Kidney (tissue), 14 donors: ENCODE measurements around the gene CHDH. TPM values are rescaled to one million over a fixed set of nuclear protein-coding genes. Genes with fewer than 3 reads are reported as not detected.

ENCODE experiments used
- DNase-seq, 5 donors: peaks; one replicate each; pipeline ENCODE4 v3.0.0-alpha.2; 2013 to 2020
- FAIRE-seq: peaks from 2 replicates; lab custom pipeline; 2012; peaks lifted over from hg19 to GRCh38; lab: Jason Lieb, UNC
- H3K27ac ChIP-seq, 2 donors: one replicate each; pipeline ENCODE4 v1.7.0; 2013; ENCODE audit warnings: low read depth in 2 of 2, low read length in 2 of 2, inconsistent platforms in 1 of 2
- H3K27me3 ChIP-seq: one replicate; pipeline ENCODE4 v1.7.1; 2013; ENCODE audit warnings: low read length, inconsistent platforms; ENCODE audit not compliant: control insufficient read depth, insufficient read depth
- H3K36me3 ChIP-seq, 3 donors: one replicate each; pipeline versions ENCODE4 v1.7.0 to v1.7.1; 2013; ENCODE audit warnings: low read length in 3 of 3, control low read depth in 1 of 3, inconsistent platforms in 1 of 3; ENCODE audit not compliant: insufficient read depth in 3 of 3, control insufficient read depth in 2 of 3
- H3K4me1 ChIP-seq, 3 donors: one replicate each; pipeline versions ENCODE4 v1.7.0 to v1.7.1; 2013; ENCODE audit warnings: low read length in 3 of 3, inconsistent platforms in 1 of 3, low read depth in 1 of 3; ENCODE audit not compliant: control insufficient read depth in 2 of 3, insufficient read depth in 2 of 3
- H3K4me3 ChIP-seq, 3 donors: one replicate each; pipeline versions ENCODE4 v1.7.0 to v1.8.1; 2013; ENCODE audit warnings: low read length in 3 of 3, control low read depth in 1 of 3, inconsistent platforms in 1 of 3
- H3K9ac ChIP-seq, 3 donors: one replicate each; pipeline versions ENCODE4 v1.7.0 to v1.7.1; 2013; ENCODE audit warnings: low read length in 3 of 3, control low read depth in 1 of 3, inconsistent platforms in 1 of 3
- H3K9me3 ChIP-seq, 3 donors: one replicate each; pipeline versions ENCODE4 v1.7.0 to v1.7.1; 2013; ENCODE audit warnings: low read length in 3 of 3, control low read depth in 1 of 3, inconsistent platforms in 1 of 3; ENCODE audit not compliant: control insufficient read depth in 2 of 3, insufficient read depth in 1 of 3
- intact Hi-C: fragments of 100-400 bp; cut with DNase I; formaldehyde crosslinking; loops from one replicate; pipeline ENCODE4 v1.11.1; 2022
- polyA plus RNA-seq: library from polyadenylated mRNA; stranded (reverse); fragments of 350-450 nt; fragmentation: Illumina TruSeq; extraction: RNeasy Lipid Tissue Mini Kit (QIAGEN cat#74804); gene quantifications from one replicate; pipeline ENCODE4 v1.2.3, GENCODE V29; 2014; ENCODE audit warnings: low read depth, low replicate concordance; ENCODE audit not compliant: insufficient read depth
- total RNA-seq: library from RNA; stranded (reverse); fragmentation: NEBNext Ultra II Directional; extraction: Animal tissue kit (Norgen Biotek cat#: 25700); gene quantifications from one replicate; pipeline ENCODE4 v1.2.1, GENCODE V29; 2021
- TF ChIP-seq, protein P1 (sequence below): IDR thresholded peaks from 3 replicates; pipeline ENCODE4 v1.5.1; 2012; ENCODE audit warnings: mild to moderate bottlenecking, moderate library complexity, borderline replicate concordance; ENCODE audit not compliant: insufficient read depth; ENCODE audit errors: extremely low read depth
- donor health status: control.
- donor health status: control.
- donor health status: control.
- donor health status: control.
- donor health status: control.
- donor health status: DM: yes; HTN: yes; CAD: no.
- donor health status: Normal renal cell carcinoma (clear cell type).

The CHDH gene
- total and polyA plus RNA-seq, 2 donors from 2014 or later = 26.5 to 33.4 TPM

DNA sequence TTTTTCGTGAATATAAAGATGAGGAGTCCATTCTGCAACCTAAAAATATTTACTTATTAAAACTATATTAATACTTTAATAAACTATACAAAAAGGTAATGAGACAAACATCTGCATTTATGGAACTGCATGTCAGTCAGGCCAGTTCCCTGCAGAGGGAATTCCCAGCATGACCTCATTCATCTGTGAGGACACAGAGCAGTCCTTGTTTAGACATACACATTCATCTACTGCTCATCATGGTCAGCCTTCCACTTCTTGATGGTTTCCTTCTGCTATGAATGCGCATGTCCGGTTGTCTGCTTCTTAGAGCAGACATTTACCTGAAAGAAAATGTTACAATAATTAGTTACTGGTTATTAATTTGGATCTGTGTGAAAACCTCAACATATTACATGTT is 39.0 kb upstream of the CHDH start:
- Histone ChIP-seq H3K4me3 (no peak overlapping the region), H3K36me3 (peaks cover 3 to 7% (median 4%) of the 10 kb centered on the region in 3 donors), H3K9me3 (no peaks in the 10 kb centered on the region), H3K9ac (no peak overlapping the region), H3K27ac (no peak overlapping the region), H3K27me3 (no peaks in the 10 kb centered on the region), H3K4me1 (peaks cover 0 to 8% (median 8%) of the 10 kb centered on the region in 3 donors)
- DNase-seq (no peak), FAIRE-seq (no peak)
- intact Hi-C loops = no loop called here
- TF ChIP-seq, protein P1, sequence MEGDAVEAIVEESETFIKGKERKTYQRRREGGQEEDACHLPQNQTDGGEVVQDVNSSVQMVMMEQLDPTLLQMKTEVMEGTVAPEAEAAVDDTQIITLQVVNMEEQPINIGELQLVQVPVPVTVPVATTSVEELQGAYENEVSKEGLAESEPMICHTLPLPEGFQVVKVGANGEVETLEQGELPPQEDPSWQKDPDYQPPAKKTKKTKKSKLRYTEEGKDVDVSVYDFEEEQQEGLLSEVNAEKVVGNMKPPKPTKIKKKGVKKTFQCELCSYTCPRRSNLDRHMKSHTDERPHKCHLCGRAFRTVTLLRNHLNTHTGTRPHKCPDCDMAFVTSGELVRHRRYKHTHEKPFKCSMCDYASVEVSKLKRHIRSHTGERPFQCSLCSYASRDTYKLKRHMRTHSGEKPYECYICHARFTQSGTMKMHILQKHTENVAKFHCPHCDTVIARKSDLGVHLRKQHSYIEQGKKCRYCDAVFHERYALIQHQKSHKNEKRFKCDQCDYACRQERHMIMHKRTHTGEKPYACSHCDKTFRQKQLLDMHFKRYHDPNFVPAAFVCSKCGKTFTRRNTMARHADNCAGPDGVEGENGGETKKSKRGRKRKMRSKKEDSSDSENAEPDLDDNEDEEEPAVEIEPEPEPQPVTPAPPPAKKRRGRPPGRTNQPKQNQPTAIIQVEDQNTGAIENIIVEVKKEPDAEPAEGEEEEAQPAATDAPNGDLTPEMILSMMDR = no peak

DNA sequence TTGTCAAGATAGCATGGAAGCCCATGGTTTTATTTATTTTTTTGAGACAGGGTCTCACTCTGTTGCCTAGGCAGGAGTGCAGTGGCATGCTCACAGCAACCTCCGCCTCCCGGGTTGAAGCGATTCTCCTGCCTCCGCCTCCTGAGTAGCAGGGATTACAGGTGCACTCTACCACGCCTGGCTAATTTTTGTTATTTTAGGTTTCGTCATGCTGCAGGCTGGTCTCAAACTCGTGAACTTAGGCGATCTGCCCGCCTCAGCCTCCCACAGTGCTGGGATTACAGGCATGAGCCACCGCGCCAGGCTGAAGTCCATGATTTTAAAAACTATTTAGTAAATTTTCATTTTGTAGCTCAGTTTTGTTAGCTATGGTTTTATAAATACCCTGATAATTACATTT is 38.4 kb upstream of the CHDH start:
- no peak overlapping the region for H3K4me3 ChIP-seq
- H3K36me3 ChIP-seq = peaks cover 5 to 9% (median 6%) of the 10 kb centered on the region in 3 donors
- H3K9ac ChIP-seq = no peak overlapping the region
- H3K27ac ChIP-seq = no peak overlapping the region
- peaks cover 0 to 8% (median 8%) of the 10 kb centered on the region in 3 donors for H3K4me1 ChIP-seq
- H3K27me3 ChIP-seq = no peaks in the 10 kb centered on the region
- DNase-seq (no peak), FAIRE-seq (no peak)
- no peaks in the 10 kb centered on the region for H3K9me3 ChIP-seq
- TF ChIP-seq, protein P1 = no peak
- intact Hi-C loops = no loop called here

DNA sequence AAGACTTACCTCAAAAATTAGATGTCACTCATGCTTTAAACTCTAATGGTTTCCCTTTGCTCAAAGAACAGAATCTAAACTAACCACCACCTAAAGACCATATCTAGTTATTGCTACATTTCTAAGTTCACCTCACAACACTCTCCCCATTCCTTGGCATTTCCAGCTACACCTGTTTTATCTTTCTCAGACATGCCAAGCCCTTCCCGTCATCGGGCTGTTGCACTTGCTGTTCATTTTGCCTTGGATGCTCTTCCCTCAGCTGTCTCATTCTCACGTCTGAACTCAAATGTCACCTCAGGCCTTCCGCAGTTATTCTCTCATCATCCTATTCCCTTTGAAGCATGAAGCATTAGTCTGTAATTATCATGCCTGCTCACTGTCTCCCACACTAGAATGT is 36.8 kb upstream of the CHDH start:
- Histone ChIP-seq H3K4me3 (no peak overlapping the region), H3K27ac (no peak overlapping the region), H3K36me3 (peaks cover 9 to 25% (median 14%) of the 10 kb centered on the region in 3 donors), H3K27me3 (no peaks in the 10 kb centered on the region), H3K9ac (no peak overlapping the region), H3K9me3 (no peaks in the 10 kb centered on the region), H3K4me1 (peaks cover 0 to 8% (median 8%) of the 10 kb centered on the region in 3 donors)
- TF ChIP-seq, protein P1 = no peak
- FAIRE-seq (no peak), DNase-seq (no peak)
- intact Hi-C loops = no loop called here
